IPS-18a (cell line): ENCODE results near the gene GALNT11.

Experiments
- H3K27ac ChIP-seq: one replicate; pipeline ENCODE4 v1.5.1; 2013; ENCODE audit warnings: low read length
- H3K27me3 ChIP-seq: one replicate; pipeline ENCODE4 v1.6.1; 2013; ENCODE audit warnings: mild to moderate bottlenecking, low read length; ENCODE audit not compliant: control insufficient read depth, insufficient read depth
- H3K36me3 ChIP-seq: one replicate; pipeline ENCODE4 v1.6.1; 2013; ENCODE audit warnings: low read depth, low read length; ENCODE audit not compliant: control insufficient read depth
- H3K4me1 ChIP-seq: one replicate; pipeline ENCODE4 v1.6.1; 2013; ENCODE audit warnings: low read depth, low read length; ENCODE audit not compliant: control insufficient read depth
- H3K4me3 ChIP-seq: one replicate; pipeline ENCODE4 v1.5.1; 2013; ENCODE audit warnings: low read length
- H3K9ac ChIP-seq: one replicate; pipeline ENCODE4 v1.6.1; 2013; ENCODE audit warnings: mild to moderate bottlenecking, low read length, moderate library complexity
- H3K9me3 ChIP-seq: one replicate; pipeline ENCODE4 v1.6.1; 2013; ENCODE audit warnings: low read depth, low read length; ENCODE audit not compliant: control insufficient read depth

The GALNT11 gene

DNA sequence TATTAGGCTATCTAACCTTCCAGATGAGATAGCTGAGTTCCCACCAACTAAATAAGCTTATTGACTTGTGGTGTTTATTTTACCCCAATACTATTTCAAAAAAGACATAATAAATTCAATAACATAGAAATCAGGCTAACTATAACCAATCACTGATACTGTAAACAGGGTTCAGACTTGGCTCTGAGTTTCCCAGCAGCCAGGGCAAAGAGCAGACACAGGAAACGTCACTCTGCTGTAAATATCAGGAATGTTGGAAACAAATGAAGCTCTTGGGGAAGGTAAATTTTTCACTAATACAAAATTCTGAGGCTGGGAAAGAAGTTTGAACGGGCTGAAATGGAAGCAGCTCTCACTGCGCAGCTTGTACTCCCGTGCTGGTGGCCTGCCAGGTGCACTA lies 114.6 kb downstream of the GALNT11 start:
- H3K36me3 ChIP-seq, result peaks cover 33% of the 10 kb centered on the region
- no peak overlapping the region for H3K9ac ChIP-seq
- no peak overlapping the region for H3K4me3 ChIP-seq
- H3K27ac ChIP-seq, result no peak overlapping the region
- no peaks in the 10 kb centered on the region for H3K4me1 ChIP-seq
- no peaks in the 10 kb centered on the region for H3K9me3 ChIP-seq
- no peaks in the 10 kb centered on the region for H3K27me3 ChIP-seq

DNA sequence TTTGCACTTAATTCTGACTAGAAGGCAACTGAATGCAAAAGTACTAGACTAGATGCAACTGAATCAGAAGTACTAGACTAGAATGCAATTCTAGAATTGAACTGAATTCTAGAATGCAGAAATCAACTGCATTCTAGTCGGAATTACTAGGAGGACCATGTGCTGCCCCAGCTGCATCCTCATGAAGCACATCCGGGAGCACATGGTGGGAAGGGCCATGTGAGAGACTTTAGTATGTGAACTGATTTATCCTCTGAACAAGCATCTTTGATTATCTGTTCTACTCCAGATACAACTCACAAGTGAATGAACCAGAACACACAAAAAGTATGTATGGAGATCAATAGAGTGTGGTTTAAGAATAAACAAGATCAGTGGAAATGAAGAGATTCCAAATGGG lies 115.1 kb downstream of the GALNT11 start:
- no peak overlapping the region for H3K9ac ChIP-seq
- H3K4me3 ChIP-seq, result no peak overlapping the region
- no peaks in the 10 kb centered on the region for H3K27me3 ChIP-seq
- no peaks in the 10 kb centered on the region for H3K9me3 ChIP-seq
- H3K27ac ChIP-seq, result no peak overlapping the region
- H3K4me1 ChIP-seq, result no peaks in the 10 kb centered on the region
- H3K36me3 ChIP-seq, result peaks cover 38% of the 10 kb centered on the region

DNA sequence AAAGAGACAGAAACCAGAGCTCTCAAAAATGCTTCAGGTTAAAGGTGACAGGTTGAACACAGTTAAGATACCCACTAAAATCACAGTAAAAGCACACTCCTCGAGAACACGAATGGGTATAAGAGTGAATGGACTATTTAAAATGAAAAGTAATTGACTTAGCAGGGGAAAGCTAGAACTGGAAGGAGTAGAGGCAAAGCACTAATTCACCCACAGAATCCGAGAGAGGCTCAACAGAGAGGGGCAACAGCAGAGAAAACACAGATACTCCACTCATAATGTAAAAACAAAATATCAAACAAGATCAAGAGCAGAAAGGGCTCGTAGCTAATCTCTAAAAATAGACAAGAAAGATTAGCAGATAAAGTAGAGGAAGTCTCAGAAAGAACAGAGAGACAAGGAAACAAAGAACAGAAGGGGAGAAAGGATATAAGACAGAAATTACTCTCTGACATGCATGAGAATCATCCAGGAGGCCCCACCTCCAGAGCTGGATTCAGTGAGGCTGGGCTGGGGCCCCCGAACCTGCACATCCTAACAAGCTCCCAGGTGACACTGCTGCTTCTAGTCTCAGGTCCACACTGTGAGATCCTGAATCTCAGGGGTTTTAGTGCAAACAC lies 117.6 kb downstream of the GALNT11 start:
- Histone ChIP-seq H3K27me3 (no peaks in the 10 kb centered on the region), H3K36me3 (peaks cover 48% of the 10 kb centered on the region), H3K27ac (no peak overlapping the region), H3K4me3 (no peak overlapping the region), H3K9me3 (no peaks in the 10 kb centered on the region), H3K4me1 (no peaks in the 10 kb centered on the region), H3K9ac (no peak overlapping the region)

DNA sequence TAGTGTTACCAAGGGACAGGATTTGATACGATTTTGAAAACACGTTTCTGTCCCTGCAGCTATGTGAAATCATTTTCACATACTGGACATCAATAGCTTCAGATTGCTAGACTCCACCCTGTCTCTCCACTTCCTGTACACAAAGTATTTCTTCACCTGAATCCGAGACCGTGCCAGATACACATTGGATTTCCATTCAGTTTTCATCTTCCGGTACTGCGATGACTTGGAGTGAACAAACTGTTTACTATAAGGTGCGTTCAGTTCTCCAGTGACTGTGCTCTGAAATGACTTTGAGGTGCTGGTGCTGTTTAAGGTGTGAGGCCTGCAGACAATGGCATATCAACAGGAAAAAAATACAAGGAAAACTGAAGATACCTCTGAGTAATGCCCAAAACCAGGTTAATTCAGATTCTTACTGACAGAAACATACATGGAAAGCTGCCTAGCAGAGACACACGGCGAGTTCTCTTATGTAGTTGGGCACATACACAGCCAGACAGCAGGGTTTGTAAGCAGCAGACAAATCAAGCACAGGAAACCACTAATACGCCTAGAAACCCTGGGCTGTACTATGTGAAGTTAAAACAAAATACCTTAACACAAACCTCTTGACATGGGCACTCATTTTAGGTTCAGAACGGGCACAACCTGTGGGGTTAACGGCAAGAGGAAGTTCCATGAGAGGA lies 119.2 kb downstream of the GALNT11 start:
- Histone ChIP-seq H3K4me1 (no peaks in the 10 kb centered on the region), H3K36me3 (peaks cover 47% of the 10 kb centered on the region), H3K27me3 (no peaks in the 10 kb centered on the region), H3K9me3 (no peaks in the 10 kb centered on the region), H3K4me3 (no peak overlapping the region), H3K27ac (no peak overlapping the region), H3K9ac (no peak overlapping the region)

DNA sequence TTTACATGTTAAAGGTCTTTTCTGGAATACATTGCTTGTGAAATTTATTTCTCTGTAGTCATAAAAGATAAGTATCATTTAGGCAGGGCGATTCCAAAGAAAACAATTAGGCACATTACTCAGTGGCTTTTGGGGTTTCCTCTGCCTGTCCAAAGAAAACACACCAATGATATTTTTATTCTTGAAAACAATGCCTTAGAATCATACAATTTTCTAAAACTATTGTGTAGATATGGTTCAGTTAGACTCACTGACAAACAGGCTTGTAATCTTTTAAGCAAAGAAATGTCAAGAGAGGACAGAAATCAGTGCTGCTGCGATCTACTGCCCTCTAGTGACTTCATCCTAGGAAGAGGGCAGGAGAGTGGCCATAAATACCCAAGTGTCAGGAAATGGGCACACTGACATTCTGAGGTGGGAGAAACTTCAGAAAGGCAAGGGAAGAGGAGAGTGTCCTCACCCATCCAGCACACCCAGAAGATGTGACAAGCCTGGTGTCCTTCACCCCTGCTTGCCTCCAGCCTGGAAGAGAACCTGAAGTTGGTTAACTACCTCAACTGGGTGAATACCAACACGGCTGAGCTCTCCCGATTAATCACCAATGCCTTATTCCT lies 120.5 kb downstream of the GALNT11 start:
- H3K27ac ChIP-seq, result no peak overlapping the region

DNA sequence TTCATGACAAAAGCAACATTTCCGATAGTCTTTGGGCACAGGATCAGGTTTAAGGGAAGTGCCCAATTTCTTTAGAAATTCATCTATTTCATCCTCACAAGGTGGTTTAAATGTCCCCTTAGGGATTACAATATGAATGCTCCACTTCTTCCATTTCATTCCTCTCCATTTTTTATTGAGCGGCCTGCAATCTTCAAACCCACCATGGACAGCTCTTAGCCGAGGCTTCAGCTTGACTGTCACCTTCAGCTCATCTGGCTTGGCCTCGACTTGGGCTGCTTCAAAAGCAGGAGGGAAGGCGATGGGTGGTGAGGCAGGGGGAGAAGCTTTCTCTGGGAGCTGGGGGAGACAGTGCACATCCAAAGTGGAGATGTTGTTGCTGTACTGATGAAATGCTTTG lies 123.2 kb downstream of the GALNT11 start:
- Histone ChIP-seq H3K27me3 (no peaks in the 10 kb centered on the region), H3K27ac (no peak overlapping the region), H3K36me3 (peaks cover 78% of the 10 kb centered on the region), H3K9me3 (no peaks in the 10 kb centered on the region), H3K4me1 (no peaks in the 10 kb centered on the region), H3K4me3 (no peak overlapping the region), H3K9ac (no peak overlapping the region)

More for the DNA sequence above, 120.5 kb downstream of the GALNT11 start:
- H3K9ac ChIP-seq, result no peak overlapping the region
- H3K27me3 ChIP-seq, result no peaks in the 10 kb centered on the region
- no peak overlapping the region for H3K4me3 ChIP-seq
- H3K36me3 ChIP-seq, result peaks cover 55% of the 10 kb centered on the region
- no peaks in the 10 kb centered on the region for H3K4me1 ChIP-seq
- no peaks in the 10 kb centered on the region for H3K9me3 ChIP-seq

DNA sequence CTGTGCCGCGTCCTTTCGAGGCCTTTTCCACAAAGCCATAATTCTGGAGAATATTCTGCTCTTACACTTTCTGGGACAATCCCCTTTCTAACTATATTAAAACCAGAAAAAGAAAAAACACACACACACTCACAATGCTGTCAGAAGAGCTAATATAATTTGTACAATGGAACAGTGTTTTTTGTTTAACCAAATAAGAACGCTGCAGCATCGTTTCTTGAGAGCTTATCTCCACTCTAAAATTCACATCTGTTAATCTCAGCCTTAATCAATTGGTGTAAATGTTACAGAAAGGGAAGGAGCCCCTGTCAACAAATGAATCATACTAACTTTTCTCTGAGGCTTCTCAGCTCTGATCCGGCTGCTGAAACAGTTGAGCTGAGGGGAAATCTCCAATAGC lies 123.9 kb downstream of the GALNT11 start:
- H3K4me1 ChIP-seq, result no peaks in the 10 kb centered on the region
- no peak overlapping the region for H3K4me3 ChIP-seq
- H3K27me3 ChIP-seq, result no peaks in the 10 kb centered on the region
- H3K9me3 ChIP-seq, result no peaks in the 10 kb centered on the region
- H3K9ac ChIP-seq, result no peak overlapping the region
- no peak overlapping the region for H3K27ac ChIP-seq
- H3K36me3 ChIP-seq, result peaks cover 79% of the 10 kb centered on the region

DNA sequence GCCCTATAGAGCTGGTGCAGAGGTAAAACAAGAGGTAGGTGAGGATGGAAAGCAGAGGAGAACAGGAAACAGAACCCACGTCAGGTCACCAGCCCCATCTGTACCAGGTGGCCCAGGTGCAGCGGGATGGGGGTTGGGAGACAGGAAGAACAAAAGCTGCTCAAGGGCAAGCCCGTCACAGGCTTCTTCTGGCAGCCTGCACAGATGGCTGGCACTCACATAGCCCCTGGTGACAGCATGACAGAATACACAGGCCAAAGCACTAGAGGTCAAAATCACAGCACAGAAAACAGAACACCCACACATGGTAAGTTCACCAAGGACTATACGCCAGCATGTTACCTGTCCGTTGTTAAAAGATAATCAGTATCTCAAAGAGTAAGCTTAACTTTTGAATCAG lies 126.8 kb downstream of the GALNT11 start:
- H3K4me1 ChIP-seq, result no peaks in the 10 kb centered on the region
- H3K9me3 ChIP-seq, result no peaks in the 10 kb centered on the region
- no peaks in the 10 kb centered on the region for H3K27me3 ChIP-seq
- no peak overlapping the region for H3K9ac ChIP-seq
- no peak overlapping the region for H3K4me3 ChIP-seq
- H3K36me3 ChIP-seq, result peaks cover 77% of the 10 kb centered on the region
- no peak overlapping the region for H3K27ac ChIP-seq

DNA sequence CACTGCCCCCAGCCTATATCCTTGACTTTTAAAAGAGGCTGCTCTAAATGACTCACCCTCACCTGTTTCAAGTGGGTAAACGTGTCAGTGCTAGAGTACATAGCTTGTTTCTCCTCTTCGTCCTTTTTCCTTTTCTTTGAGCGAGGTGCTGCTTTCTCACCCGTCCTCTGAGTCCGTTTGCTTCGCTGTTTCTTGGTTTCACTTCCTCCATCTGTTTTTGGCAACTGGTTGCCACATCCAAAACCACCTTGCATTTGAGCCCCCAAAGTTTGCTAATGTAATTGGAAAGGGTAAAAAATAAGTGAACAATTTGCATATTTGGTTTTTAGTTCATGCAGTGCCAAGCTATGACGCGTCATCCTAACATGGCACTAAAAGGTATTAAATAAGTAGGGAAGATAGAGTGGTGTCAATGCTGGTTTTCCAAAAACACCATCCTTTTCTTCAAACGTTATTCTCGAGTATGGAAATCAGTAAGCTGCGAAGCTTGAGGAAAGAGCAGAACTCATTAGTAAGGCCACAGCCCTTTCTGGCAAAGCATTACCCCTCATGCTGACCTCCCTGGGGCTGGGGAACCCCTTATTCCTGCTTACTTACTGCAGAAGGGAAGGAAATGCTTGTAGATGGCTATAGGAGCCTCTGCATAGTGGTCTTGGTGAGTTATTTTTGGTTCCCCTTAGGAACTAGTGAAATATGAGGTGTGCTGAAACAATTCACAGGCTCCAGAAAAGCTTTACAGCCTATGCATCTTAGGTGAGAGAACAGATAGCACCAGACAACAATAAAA lies 133.5 kb downstream of the GALNT11 start:
- H3K9me3 ChIP-seq, result no peaks in the 10 kb centered on the region
- no peaks in the 10 kb centered on the region for H3K27me3 ChIP-seq
- no peak overlapping the region for H3K9ac ChIP-seq
- no peak overlapping the region for H3K27ac ChIP-seq
- H3K4me3 ChIP-seq, result no peak overlapping the region
- H3K4me1 ChIP-seq, result no peaks in the 10 kb centered on the region
- H3K36me3 ChIP-seq, result peaks cover 76% of the 10 kb centered on the region

DNA sequence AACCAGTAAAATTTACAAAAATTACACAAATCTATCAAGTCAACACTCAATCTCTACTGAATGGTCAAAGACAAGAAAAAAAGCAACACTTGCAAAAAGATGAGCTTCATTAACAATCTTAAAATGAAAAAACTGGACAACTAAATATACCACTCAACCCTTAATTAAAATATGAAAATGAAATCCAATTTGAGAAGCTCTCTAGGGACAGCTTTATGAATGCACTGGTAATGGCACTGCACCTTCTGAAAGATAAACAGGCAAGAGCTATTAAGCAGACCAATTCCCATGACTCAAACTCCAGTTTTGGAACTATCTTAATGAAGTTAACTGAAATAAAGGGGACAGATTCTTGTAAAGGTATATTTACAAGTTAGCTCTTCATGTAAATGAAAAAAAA lies 135.7 kb downstream of the GALNT11 start:
- Histone ChIP-seq H3K9me3 (no peaks in the 10 kb centered on the region), H3K4me1 (no peaks in the 10 kb centered on the region), H3K27me3 (no peaks in the 10 kb centered on the region), H3K4me3 (no peak overlapping the region), H3K36me3 (peaks cover 61% of the 10 kb centered on the region), H3K9ac (no peak overlapping the region), H3K27ac (no peak overlapping the region)

DNA sequence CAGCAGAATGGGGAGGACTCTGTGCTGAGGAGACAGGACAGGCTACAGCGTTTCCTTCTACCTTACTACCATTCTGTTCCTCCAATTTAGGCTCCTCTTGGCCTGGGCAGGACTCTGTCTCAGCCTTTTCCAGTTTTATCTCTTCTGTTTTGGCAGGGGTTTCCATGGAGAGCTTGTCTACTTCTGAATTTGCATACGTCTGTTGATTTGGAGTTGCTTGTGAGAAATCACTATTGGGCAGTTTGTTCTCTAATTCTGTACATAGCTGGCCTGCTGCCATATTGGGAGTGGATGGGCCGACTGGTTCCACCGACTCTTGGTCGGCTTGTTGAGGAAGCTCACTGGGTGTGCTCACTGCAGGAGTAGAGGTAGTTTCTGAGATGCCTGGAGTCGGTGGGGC lies 136.8 kb downstream of the GALNT11 start:
- no peak overlapping the region for H3K27ac ChIP-seq

More for the DNA sequence above, 136.8 kb downstream of the GALNT11 start:
- Histone ChIP-seq H3K9ac (no peak overlapping the region), H3K4me3 (no peak overlapping the region), H3K27me3 (no peaks in the 10 kb centered on the region), H3K4me1 (no peaks in the 10 kb centered on the region), H3K9me3 (no peaks in the 10 kb centered on the region), H3K36me3 (peaks cover 61% of the 10 kb centered on the region)
